ENCODE data around the gene ZBTB24. TPM values are rescaled to one million over a fixed set of nuclear protein-coding genes. Genes with fewer than 3 reads are reported as not detected.
"Not testable (repeated sequence)": the region's sequence is repeated elsewhere in the genome, so short reads cannot be mapped to it uniquely, and the experiment has no call there.

Gene ZBTB24
- total RNA-seq, 1 donor from 2014 or later: 7.4 TPM

DNA sequence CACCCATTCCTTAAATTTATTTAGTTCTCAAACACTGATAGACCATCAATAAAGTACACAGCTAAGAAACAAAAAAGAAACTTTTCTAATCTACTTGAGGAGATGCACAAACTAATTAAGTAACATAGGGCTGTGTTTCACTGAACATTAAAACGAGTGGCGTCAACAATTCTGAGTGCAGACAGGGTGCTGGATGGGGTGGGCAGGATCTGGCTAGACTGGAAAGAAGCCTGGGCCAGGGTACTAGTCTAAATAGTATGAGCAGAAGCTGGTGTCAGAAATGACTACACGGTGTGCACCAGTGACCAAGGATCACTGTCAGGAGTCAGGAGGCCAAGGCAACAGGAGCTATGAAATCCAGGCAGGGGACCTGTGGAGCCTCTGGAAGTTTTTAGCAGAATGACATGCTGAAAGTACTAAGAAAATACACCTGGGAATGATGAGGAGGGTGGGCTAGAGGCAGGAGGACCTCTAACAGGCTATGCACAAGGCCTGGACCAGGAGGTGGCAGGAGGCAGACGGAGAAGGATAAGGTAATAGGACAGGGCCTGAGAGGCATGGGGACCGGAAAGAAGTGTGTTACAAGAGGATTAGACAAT is 13.3 kb downstream of the ZBTB24 start:
- DNase-seq: no peak

DNA sequence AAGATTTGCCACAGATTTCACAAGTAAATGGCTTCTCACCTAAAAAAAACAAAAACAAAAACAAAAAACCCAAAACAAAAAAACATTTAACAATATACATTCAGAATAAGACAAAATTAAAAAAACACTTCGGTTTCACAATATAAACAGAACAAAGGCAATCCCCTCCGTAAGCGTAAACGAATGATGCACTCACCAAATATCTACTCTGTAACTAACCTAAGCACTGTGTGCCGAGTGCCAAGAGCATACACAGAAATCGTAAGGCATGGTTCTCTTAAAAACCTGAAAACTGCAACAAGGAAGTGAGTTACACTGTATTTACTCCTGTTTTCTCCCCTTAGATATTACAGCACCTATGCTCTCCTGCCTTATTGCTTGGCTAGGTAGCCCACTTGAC is 15.3 kb downstream of the ZBTB24 start:
- DNase-seq: no peak

DNA sequence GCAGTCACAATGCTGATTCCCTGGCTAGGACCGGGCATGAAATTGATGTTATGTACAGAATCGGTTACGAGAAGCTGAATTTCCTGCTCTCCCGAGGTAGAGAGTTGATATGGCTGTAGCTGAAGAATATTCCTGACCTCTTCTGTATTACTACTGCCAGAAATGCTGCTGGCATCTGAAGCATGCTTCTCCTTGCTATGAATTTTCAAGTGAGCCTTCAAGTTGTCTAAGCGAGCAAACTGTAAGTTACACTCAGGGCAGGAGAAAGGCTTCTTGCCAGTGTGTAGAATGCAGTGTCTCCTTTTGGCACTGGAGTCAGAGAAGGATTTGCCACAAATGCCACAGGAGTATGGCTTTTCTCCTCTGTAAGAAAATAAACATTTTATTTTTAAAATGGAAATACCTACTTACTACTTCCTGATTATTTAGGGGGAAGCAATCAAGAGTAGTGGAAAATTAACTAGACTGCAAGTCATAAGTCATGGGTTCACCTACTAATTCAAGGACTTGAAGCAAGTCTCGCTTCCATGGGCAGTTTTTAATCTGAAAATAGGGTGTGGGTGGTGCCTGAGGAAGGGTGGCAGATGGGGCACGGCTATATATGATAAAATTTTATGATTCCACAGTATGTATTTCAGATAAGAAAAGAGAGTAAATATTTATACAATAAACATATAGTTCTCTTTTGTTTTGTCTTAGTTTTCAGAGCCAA is 16.7 kb downstream of the ZBTB24 start:
- DNase-seq: no peak

DNA sequence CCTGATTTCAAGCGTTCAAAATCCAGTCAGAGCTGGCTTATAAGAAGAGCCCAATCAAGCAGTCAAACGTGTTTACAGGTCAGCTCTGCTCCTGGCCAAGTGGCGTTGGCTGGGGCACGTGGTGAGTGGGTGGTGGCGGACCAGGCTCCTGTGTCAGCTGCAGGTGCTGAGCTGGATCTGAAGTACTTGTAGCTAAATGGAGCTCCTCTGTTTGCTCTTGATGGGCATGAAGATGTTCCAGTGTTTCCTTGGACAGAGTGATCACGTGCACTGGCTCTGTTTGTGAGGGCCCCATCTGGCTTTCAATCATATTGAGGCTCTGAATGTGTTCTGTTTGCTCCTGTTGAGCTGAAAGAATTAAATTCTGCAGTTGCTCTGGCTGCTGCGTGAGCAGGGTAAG is 17.2 kb downstream of the ZBTB24 start:
- no peak for DNase-seq

DNA sequence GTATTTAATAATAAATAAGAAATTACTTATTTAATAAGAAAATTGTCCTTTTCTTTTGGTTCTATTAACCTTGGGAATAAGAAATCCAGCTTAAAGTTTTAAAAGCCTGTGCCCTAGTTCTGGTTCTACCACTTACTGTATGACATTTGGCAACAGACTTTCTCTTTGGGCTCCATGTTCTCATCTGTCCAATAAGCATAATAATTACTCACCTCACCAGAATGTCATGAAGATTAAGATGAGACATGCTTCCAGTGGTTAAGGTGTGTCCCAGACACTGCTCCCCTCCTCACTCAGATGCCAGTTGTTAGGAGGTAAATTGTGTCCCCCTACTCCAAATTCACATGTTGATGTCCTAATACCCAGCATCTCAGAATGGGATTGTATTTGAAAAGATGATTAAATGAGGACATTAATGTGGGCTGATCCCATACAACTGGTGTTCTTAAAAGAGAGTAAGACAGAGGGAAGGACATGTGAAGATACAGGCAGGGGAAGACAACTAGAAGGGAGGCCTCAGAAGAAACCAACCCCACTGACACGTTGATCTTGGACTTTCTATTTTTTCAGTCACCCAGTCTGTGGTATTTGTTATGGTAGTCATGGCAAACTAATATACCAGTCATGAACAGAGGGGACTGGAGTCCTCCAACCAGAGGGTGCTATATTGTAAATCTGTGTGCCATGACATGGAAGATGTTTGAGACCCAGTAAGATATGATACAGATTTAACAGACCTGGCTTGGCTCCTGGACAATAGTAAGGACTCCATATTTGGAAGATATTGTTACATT is 21.1 kb downstream of the ZBTB24 start:
- DNase-seq: no peak

DNA sequence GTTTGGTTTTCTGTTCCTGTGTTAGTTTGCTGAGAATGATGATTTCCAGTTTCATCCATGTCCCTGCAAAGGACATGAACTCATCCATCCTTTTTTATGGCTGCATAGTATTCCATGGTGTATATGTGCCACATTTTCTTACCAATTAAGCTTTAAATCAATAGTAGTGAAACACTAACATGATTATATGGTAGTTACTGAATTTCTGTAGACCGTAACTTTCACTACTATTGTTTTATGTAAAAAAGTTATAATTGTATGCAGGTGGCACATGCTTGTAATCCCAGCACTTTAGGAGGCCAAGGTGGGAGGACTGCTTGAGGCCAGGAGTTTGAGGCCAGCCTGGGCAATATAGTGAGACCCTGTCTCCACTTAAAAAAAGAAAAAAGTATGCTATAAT is 21.8 kb downstream of the ZBTB24 start:
- not testable (repeated sequence) for DNase-seq

DNA sequence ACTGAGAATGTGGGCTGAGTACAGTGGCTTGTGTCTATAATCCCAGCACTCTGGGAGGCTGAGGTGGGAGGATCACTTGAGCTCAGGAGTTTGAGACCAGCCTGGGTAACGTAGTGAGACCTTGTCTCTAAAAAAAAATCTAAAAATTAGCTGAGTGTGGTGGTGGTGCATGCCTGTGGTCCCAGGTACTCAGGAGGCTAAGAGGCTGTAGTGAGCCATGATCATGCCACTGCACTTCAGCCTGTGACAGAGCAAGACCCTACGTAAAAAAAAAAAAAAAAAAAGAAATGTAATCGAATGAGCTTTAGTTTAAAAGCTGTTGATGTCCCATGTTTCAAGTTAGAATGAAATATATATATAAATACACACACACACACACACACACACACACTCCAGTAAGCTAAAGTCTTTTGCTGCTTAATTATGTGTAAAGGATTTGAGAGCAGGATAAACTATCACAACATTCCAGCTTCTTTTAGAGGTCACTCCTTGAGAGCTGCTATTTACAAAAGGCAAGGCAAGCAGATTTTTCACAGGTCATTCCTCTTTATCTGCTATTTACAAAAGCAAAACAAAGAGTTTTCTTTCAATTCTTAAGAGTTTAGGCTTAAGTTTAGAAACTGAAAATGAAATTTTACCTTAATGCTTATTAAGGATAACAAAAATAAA is 22.7 kb downstream of the ZBTB24 start:
- DNase-seq: no peak

DNA sequence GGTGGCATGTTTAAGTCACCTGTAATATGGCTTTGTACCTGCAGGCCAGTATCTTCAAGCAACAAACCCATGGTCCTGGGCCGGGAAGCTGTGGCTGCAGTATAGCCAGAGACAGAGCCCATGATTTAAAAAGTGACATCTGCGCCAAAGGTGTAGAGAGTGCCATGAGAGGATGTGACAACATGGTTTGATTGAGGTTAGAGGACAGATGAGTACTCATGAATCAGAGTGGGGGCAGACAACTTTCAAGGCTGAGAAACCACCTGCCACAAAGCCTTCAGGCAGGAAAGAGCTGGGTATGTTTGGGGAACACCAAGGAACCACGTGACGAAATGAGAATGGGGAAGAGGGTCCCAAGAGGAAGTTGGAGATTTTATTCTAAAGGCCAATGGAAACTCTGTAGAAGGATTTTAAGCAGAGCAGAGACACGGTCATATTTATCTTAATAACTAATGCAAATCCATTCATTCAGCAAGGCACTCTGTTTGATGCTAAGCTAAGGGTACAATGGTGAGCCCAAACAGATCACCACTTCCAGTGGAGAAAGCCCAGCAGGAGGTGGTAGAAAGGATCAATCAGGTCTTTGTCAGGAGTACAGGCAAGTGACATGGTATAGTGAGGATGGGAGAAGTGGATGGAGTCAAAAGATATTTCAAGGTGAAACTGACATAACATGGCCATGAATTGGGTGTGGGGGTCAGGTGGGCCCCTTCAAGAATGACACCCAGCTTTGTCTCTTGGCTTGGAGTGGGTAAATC is 24.1 kb downstream of the ZBTB24 start:
- DNase-seq: no peak

DNA sequence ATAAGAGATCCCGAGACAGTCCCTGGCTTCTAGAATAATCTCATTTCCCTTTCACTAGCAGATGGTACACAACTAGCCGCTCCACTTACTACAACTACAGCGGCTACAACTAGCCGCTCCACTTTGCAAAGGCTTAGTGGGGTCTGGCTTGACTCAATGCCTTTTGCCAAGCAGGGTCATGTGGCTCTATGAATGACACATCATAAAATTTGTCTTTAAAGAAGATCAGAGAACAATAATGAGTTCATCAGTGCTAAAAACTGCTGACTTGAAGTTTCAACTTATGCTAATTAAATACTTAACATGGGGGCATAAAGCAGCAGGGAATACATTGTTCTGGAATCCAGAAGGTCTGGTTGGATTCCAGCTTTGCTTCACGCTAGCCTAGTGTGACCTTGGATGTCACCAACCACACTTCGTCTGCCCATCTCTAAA is 25.4 kb downstream of the ZBTB24 start:
- DNase-seq: peak; percentile 54

DNA sequence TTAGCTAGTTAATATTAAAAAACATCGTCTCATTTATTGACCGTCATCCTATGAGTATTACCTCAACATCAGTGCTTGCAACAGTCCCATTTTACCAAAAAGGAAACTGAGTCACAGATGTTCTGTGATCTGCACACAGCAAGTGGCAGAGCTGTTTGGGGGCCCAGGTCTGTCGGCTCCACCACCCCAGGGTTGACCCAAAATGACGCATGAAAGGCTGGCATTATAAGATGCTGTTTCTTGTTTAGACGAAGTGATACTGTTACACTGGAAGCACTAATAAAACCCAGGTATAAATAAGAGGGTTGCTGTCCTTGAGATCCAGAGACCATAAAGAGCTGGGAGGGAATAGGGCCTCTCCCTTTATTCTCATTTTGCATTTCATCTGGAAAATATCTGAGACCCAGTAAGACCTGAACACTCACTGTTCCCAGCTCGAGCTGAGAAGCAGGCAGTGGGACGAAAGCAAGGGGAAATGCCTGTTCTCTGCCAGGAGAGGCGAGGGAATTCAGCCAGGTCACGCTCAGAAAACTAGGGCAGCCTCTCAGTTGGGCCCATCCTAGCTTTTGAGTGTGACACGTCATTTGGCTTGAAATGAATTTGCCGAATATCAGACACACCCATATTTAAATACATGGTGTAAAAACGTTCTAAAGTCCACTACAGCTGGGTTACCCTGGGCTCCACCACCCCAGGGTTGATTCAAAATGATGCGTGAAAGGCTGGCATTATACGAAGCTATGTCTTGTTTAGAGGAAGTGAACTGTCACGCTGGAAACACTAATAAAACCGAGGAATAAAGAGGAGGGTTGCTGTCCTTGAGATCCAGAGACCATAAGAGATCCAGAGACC is 26.1 kb downstream of the ZBTB24 start:
- DNase-seq: peak; percentile 48

DNA sequence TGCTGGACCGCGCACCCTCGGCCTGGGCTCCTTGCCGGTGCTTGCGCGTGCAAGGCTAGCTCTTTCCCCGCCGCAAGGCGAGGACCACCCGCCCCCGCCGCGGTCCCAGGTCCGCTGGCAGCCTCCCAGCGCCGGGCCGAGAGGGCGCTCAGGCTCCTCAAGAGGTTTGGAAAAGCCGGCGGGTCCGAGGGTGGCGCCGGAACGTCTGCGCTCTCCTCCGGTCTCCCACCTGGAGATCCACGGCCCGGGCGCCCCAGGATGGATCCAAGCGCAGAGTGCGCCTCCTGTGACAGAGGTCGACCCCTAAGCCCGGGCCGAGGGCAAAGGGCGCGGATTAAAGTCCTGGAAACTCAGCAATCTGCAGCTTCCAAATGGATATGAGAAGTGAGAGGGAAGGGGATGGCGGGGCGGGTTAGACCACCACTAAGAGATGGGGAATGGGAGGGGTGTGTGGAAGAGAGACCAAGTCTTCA is 26.9 kb downstream of the ZBTB24 start:
- no peak for DNase-seq

DNA sequence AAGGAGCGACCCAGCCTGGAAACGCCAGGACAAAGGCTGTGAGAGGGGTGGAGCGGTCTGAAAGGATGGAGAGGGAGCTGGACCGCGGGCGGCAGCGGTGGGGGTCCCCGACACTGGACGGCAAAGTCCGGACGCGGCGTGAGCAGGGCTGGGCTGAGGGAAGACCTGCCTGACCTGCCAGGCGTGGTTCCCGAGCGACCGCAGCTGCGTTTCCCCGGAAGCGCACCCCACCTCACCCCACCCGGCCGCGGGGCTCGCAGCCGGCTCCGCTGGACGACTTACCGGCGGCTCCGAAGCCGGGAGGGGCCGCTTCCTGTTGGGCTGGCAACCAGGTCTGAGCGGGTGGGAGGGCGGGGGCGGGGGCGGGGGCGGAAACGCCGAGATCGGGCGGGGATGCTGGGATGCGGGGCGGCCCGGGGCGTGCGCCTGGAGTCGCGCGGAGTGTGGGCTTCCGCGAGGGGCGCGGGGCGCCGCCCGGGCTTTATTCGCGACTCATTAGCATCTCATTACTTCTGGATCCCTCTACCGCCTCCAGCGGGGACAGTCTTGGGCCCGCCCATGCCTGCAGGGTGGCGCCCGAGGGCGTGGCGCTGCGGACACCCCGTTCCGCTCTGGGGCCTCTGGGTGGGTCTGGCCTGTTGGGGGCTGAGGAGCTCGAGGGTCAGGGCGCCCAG is 27.4 kb downstream of the ZBTB24 start, which contains the start of gene MICAL1:
MICAL1 (minus strand) TSS at position 336 of the 674 bp plus-strand sequence. CDS start 1,576 bp downstream, outside the sequence.
- DNase-seq: peak; percentile 5

DNA sequence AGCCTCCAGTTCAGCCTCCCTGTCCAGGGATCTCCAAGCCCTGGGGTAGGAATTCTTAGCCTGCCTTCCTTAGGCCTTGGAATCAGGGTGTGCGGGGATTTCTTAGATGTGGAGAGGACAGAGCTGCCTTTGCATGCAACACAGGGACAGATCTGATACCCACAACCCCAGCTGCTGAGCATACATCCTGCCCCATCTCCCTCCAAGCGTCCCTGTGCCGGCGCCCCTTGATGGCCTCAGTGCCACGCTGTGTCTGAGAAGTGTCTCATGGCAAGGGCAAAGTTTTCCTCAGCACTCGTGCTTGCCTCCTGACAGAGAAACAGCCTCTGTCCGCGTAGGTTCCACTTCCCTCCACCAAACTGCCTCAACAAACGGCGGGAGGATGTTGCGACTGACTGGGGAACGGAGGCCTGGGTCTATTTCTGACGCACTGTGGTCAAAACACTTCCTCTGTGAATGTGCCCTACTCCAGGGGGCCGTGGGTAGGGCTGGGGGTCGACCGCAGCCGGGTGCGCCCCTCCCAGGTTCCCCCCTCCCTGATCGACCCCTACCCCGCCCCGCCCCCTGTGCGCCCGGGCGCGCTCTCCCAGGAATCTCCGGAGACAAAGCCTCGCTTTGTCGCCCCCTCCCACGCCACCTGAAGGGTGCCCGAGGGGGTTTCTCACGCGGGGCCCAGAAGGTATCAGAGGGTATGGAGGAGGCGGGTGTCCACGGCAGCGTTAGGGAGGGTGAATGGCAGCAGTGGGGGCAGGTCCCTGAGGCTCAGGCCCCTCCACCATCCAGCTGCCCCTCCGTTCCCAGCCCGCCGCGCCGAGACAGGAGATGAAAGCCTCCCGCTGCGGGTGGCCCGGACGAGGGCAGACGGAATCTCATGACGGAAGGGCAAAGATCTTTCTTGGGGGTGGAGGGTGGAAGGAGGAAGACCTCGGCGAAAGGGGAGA is 28.3 kb downstream of the ZBTB24 start:
- peak; percentile 4 for DNase-seq

DNA sequence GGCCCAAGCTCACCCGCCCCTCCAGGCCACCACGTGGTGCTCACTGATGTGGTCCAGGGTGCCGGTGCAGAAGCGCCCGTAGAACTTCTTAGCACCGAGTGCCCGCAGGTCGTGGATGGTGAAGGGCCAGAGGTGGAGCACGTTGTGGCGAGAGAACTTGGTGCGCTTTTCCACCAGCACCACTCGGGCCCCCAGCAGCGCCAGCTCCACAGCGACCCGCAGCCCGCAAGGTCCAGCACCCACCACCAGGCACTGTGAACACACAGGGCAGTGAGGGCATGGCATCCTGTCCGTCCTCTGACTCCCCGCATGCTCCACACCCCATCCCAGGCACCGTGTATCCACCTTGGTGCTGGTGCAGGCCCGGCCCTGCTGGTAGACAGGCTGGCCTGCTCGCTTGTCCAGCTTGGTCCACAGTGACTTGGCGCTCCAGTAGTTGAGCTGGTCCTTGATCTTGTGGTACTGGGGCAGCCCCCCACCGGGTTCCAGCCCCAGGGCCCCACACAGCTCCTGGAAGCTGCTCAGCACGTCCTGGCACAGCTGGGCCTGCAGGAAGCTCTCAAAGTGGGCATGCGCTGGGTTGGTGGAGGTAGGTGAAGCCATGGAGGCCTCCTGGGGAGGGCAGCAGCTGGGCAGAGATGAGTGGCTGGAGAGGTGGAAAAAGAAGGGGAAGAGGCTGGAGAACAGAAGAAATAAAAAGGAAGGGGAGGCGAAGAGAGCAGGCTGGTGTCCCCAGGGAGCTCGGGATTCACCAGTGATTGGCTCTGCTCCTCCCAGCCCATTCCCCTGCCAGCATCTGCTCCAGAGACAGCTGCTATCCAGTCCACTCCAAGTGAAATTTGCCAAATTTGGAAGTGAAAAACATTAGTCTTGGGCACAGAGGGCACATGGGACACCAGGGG is 29.2 kb downstream of the ZBTB24 start:
- DNase-seq: peak; percentile 13

DNA sequence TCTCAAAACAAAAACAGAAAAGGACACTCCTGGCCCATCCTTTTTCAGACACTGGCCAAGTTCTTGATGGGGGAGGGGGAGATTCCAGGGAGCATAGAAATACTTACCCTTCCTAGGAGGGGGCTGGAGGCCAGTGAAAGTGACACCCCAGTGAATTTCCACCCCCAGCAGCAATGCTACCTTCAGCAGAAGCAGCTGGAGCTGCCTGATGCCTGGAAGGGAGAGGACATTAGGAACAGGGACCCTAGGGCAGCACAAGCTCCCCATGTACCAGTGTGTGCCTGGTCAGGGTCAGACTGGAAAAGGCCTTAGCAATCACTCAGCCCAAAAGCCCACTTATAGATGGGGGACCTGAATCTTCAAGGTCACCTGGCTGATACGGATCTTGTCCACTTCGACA is 29.9 kb downstream of the ZBTB24 start:
- DNase-seq: no peak

DNA sequence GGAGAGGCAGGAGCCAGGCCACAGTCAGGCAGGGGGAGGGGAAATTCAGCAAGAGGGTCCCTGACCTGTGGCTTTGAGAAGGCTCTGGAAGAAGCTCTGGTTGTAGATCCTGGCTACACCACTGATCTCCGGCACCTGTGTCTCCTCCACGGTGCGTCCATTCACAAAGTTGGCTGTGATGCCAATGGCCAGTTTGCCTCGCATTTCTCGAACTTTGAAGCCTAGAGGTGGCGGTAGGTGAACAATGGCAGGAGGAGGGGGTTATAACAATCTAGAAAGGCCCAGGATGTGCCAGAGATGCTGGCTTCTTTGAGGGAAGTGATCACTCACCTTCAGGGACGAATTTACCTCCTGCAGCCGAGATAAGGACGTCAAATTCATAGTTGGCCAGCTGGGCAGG is 30.8 kb downstream of the ZBTB24 start:
- no peak for DNase-seq

DNA sequence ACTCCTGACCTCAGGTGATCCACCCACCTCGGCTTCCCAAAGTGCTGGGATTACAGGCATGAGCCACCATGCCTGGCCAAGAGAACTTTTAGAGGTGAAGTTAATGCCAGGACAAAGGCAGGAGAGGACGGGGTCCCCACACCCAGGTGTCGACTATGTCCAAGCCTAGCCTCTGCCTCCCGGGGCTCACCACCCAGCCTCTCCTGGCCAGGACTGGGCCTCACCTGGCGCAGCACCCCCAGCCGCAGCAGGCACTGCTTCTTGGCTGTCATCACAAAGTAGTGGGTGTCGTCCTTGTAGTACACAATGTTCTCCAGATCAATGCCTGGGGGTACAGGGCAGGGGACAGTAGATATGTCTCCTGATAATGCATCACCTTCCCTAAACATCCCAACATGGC is 31.6 kb downstream of the ZBTB24 start:
- DNase-seq: no peak

DNA sequence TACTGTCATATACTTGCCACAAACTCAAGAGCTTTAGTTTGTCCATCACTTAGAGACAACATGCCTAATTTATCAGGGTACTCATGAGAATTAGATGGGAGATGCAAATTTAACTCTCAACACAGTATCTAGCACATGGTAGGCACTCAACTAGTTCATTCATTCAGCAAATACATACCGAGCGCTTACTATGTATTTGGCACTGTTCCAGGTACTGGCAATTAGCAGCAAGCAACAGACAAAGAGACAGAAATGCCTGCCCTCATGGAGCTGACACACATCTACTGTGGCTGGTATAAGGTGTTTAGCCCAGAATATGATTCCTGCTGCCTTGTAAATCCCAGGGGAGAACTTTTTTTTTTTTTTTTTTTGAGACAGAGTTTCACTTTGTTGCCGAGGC is 32.2 kb downstream of the ZBTB24 start:
- DNase-seq: no peak
